Choroid plexus epithelial cell (primary cell): ENCODE results near the gene CFAP54.
"Not testable (repeated sequence)": the region's sequence is repeated elsewhere in the genome, so short reads cannot be mapped to it uniquely, and the experiment has no call there.

ENCODE experiments used
- DNase-seq: peaks from one replicate; pipeline ENCODE4 v3.0.0-alpha.2; 2010; ENCODE audit warnings: low read depth
- H3K4me3 ChIP-seq: 2 replicates; pipeline ENCODE4 v1.5.1; 2011; ENCODE audit warnings: low read depth, mild to moderate bottlenecking, control low read depth, low read length, moderate library complexity
- TF ChIP-seq, protein P1 (sequence below): conservative IDR thresholded peaks from 2 replicates; pipeline ENCODE4 v1.5.1; 2011; ENCODE audit warnings: low read depth, mild to moderate bottlenecking, control low read depth, inconsistent platforms, low read length, moderate library complexity

Gene CFAP54

DNA sequence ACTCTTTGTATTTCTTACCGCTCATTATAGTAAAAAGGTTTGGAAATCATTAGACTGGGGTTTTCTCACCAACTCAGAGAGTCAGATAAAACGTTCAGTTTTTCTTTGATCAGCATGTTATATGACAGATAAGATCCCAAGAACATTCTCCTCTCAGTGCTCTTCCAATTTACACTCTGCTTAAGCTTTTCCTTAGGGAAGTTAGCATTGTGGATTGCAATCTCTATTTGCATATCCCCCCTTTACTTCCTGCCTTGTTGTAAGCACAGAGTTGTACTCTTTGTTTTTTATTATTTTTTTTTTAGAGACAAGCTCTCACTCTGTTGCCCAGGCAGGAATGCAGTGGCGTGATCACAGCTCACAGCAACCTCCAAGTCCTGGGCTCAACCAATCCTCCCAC, 11.4 kb upstream of the CFAP54 start:
- DNase-seq: no peak
- TF ChIP-seq, protein P1, sequence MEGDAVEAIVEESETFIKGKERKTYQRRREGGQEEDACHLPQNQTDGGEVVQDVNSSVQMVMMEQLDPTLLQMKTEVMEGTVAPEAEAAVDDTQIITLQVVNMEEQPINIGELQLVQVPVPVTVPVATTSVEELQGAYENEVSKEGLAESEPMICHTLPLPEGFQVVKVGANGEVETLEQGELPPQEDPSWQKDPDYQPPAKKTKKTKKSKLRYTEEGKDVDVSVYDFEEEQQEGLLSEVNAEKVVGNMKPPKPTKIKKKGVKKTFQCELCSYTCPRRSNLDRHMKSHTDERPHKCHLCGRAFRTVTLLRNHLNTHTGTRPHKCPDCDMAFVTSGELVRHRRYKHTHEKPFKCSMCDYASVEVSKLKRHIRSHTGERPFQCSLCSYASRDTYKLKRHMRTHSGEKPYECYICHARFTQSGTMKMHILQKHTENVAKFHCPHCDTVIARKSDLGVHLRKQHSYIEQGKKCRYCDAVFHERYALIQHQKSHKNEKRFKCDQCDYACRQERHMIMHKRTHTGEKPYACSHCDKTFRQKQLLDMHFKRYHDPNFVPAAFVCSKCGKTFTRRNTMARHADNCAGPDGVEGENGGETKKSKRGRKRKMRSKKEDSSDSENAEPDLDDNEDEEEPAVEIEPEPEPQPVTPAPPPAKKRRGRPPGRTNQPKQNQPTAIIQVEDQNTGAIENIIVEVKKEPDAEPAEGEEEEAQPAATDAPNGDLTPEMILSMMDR: no peak
- H3K4me3 ChIP-seq: no peak overlapping the region

DNA sequence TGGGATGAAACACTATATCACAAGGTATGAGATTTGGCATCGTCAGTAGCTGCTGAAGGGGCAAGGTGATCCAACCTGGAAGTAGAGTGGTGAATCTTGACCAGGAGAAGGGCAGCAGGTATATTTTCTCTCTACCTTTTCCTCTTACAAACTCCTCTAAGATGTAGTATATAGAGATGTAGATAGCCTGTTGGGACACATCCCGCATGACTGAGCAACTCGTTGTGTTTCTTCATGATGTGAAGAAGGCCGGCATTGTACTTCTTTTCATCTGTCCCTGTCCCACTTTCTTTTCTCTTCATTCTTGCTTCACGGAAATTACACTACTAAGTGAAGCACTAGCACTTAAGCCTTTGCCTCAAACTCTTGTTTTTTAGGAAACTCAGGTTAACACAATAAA, 7.3 kb upstream of the CFAP54 start:
- TF ChIP-seq, protein P1: no peak

DNA sequence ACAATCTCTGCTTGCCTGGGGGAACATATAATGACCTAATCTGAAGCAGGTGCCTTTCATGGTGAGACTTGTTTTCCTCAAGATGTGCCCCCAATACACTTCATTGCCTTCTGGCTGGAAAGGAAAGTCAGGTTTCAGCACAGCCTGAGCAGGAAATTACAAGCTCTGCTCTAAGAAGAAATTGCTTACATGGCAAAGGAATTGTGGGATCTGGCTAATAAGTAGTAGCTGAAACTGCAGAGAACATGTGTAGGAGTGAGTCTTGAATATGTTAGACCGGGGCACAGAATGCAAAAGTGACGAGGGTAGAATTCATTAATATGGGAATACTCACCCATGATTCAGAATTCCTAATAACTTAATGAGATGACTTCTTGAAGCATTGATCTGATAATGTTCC, 6.3 kb upstream of the CFAP54 start:
- TF ChIP-seq, protein P1: no peak
- no peak overlapping the region for H3K4me3 ChIP-seq
- DNase-seq: no peak

More for the DNA sequence above, 7.3 kb upstream of the CFAP54 start:
- H3K4me3 ChIP-seq: no peak overlapping the region
- DNase-seq: no peak

DNA sequence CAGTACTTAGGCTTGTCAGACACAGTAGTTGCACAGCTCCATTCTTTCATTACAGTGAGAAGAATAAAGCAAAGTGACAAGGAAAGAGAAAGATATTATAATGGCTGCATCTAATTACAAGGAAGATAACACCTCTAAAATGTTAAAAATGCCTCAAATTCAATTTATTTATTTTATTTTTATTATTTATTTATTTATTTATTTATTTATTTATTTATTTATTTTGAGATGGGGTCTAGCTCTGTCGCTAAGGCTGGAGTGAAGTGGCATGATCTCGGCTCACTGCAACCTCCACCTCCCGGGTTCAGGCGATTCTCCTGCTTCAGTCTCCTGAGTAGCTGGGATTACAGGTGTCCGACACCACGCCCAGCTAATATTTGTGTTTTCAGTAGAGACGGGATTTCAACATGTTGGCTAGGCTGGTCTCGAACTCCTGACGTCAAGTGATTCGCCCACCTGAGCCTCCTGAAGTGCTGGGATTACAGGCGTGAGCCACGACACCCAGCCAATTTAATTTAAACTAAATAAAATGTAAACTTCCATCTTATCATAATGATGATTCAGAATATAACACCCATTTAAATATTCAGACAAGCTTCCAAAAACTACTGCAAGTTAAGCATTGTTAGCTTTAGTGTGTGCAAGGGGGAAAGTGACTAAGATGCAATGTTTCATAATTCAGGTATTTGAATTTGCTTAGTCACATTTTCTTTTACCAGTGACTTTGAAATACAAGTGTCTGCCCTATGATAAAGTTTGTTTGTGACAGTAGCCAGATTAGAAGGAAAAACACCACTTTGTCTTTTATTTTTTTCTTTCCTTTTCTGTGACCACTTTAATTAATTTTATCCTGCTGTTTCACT, 2.4 kb upstream of the CFAP54 start:
- TF ChIP-seq, protein P1: no peak
- peak; percentile 74 for DNase-seq
- no peak overlapping the region for H3K4me3 ChIP-seq

DNA sequence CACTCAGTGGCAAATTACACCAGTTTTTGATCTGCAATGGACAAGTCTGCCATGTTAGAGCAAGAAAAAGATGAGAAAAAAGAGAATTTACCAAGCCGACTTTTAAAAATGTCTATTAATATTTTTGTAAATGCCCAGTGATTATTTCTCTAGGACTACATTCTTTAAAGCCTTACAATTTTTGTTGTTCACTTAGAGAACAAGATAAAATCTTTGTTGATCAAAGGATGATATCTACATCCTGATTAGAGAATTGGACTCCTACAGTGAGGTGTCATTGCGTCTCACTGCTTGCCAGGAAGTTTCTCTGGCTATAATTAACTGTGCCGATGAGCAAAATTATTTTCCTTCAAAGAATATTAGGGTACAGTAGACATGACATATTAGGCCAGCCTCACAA, 1.7 kb upstream of the CFAP54 start:
- TF ChIP-seq, protein P1: no peak
- no peak for DNase-seq
- no peak overlapping the region for H3K4me3 ChIP-seq

DNA sequence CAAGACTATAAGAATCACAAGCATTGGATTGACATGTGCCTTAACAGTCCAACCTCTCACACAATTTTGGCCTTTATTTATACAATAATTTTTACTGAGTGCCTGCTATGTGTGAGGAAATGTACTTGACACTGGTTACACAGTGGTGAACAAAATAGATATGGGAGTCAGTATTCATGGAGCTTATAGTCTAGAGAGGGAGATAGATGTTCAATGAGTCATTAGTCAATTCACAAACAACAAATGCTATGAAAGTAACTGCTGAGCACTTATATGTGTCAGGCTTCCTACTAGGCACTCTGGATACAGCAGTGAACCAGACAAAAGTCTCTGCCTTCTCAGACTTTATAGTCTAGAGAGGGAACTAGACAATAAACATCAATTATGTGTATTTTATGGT, 3.7 kb downstream of the CFAP54 start:
- DNase-seq: peak; percentile 63
- TF ChIP-seq, protein P1: no peak
- no peak overlapping the region for H3K4me3 ChIP-seq

DNA sequence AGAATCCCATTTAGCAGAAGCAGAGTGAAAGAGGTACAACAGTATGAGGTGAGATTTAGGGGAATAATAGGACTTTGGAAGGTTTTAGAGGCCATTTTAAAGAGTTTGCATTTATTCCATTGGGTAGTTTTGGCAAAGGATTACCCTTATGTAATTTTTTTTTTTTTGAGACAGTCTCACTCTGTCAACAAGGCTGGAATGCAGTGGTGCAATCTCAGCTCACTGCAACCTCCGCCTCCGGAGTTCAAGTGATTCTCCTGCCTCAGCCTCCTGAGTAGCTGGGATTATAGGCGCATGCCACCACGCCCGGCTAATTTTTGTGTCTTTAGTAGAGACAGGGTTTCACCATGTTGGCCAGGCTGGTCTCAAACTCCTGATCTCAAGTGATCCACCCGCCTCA, 4.8 kb downstream of the CFAP54 start:
- not testable (repeated sequence) for DNase-seq, H3K4me3 ChIP-seq
